Osteocyte (in vitro differentiated cells): ENCODE measurements around the gene DLG2. TPM values are rescaled to one million over a fixed set of nuclear protein-coding genes. Genes with fewer than 3 reads are reported as not detected.

ENCODE experiments used
- DNase-seq: peaks from one replicate; pipeline ENCODE4 v3.0.0; 2021; ENCODE audit warnings: mixed read lengths; ENCODE audit not compliant: unreplicated experiment; ENCODE audit errors: extremely low spot score
- H3K27ac Mint-ChIP-seq: one replicate; pipeline ENCODE4 v1.8.0; 2021; ENCODE audit warnings: mild to moderate bottlenecking, mixed read lengths; ENCODE audit not compliant: unreplicated experiment
- H3K27me3 Mint-ChIP-seq: one replicate; pipeline ENCODE4 v1.8.0; 2021; ENCODE audit warnings: mixed read lengths; ENCODE audit not compliant: unreplicated experiment
- H3K36me3 Mint-ChIP-seq: one replicate; pipeline ENCODE4 v1.8.0; 2021; ENCODE audit warnings: mixed read lengths; ENCODE audit not compliant: unreplicated experiment
- H3K4me1 Mint-ChIP-seq: one replicate; pipeline ENCODE4 v1.8.0; 2021; ENCODE audit warnings: mixed read lengths; ENCODE audit not compliant: unreplicated experiment
- H3K4me3 Mint-ChIP-seq: one replicate; pipeline ENCODE4 v1.8.0; 2021; ENCODE audit warnings: mild to moderate bottlenecking, moderate library complexity, mixed read lengths; ENCODE audit not compliant: unreplicated experiment
- H3K9me3 Mint-ChIP-seq: one replicate; pipeline ENCODE4 v1.8.0; 2021; ENCODE audit warnings: mixed read lengths; ENCODE audit not compliant: unreplicated experiment
- CTCF ChIP-seq: fragments of 200-600 bp; sonication (generic); IDR thresholded peaks from 2 replicates; pipeline ENCODE4 v1.5.0; 2021; ENCODE audit warnings: antibody characterized with exemption, mild to moderate bottlenecking, moderate library complexity
- total RNA-seq: library from RNA; stranded (reverse); gene quantifications from 2 replicates; pipeline ENCODE4 v1.2.1, GENCODE V29; 2021

The DLG2 gene
- total RNA-seq, 1 donor from 2014 or later = 2.1 TPM

GRCh38 chr11:85551881-85552280, 75.3 kb downstream of the DLG2 start:
- no peak for DNase-seq
- H3K36me3 Mint-ChIP-seq = no peaks in the 10 kb centered on the region
- no peak for TF ChIP-seq CTCF
- H3K9me3 Mint-ChIP-seq = no peaks in the 10 kb centered on the region
- H3K27me3 Mint-ChIP-seq = peaks cover 5% of the 10 kb centered on the region
- H3K27ac Mint-ChIP-seq = no peak overlapping the region
- H3K4me1 Mint-ChIP-seq = no peaks in the 10 kb centered on the region
- H3K4me3 Mint-ChIP-seq = no peak overlapping the region

- DNase-seq = no peak
- no peaks in the 10 kb centered on the region for H3K9me3 Mint-ChIP-seq
- no peak for TF ChIP-seq CTCF
- H3K27ac Mint-ChIP-seq = no peak overlapping the region
- no peak overlapping the region for H3K4me3 Mint-ChIP-seq
- no peaks in the 10 kb centered on the region for H3K4me1 Mint-ChIP-seq
- no peaks in the 10 kb centered on the region for H3K36me3 Mint-ChIP-seq
- peaks cover 7% of the 10 kb centered on the region for H3K27me3 Mint-ChIP-seq
Observed at GRCh38 chr11:85541683-85542082, 85.5 kb downstream of the DLG2 start.

- no peak for TF ChIP-seq CTCF
- no peak overlapping the region for H3K4me3 Mint-ChIP-seq
- DNase-seq = no peak
- no peak overlapping the region for H3K27ac Mint-ChIP-seq
- peaks cover under 1% of the 10 kb centered on the region for H3K27me3 Mint-ChIP-seq
- no peaks in the 10 kb centered on the region for H3K4me1 Mint-ChIP-seq
- H3K36me3 Mint-ChIP-seq = no peaks in the 10 kb centered on the region
- no peaks in the 10 kb centered on the region for H3K9me3 Mint-ChIP-seq
Observed at GRCh38 chr11:85540635-85541205, 86.4 kb downstream of the DLG2 start.

GRCh38 chr11:85540181-85540580, 87.0 kb downstream of the DLG2 start:
- Mint-ChIP-seq H3K36me3 (no peaks in the 10 kb centered on the region), H3K4me1 (no peaks in the 10 kb centered on the region), H3K27ac (no peak overlapping the region), H3K4me3 (no peak overlapping the region), H3K9me3 (no peaks in the 10 kb centered on the region), H3K27me3 (no peaks in the 10 kb centered on the region)
- TF ChIP-seq CTCF = no peak
- no peak for DNase-seq

- Mint-ChIP-seq H3K27ac (no peak overlapping the region), H3K4me1 (no peaks in the 10 kb centered on the region), H3K36me3 (no peaks in the 10 kb centered on the region), H3K4me3 (no peak overlapping the region), H3K9me3 (peaks cover 4% of the 10 kb centered on the region), H3K27me3 (no peaks in the 10 kb centered on the region)
- DNase-seq = no peak
- no peak for TF ChIP-seq CTCF
Observed at GRCh38 chr11:85539740-85540139, 87.4 kb downstream of the DLG2 start.
